ENCODE results near the gene CPEB2.

Gene CPEB2

DNA sequence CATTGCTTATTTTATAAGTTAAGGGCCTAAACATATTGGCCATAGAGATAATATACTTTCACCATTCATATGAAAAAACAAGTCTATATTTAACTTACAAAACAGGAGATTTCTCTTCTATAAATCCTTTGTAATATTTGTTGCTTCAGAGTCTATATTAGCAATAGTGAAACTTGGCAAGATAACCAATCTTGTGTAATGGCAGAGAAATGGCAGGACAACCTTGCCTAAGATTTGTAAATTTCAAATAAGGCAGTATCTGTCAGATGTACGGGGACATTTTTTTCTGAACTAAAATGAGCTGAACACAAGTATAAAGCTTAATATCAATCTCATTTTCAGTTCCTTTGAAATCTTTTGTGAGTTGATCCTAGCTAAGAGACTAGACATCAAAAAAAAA, 17.8 kb upstream of the CPEB2 start:
- no peak for DNase-seq (ENCODE audit: low read depth)
- H3K4me3 ChIP-seq (ENCODE audit: control insufficient read depth, low read depth, low read length): no peak overlapping the region
- TF ChIP-seq, protein P1, sequence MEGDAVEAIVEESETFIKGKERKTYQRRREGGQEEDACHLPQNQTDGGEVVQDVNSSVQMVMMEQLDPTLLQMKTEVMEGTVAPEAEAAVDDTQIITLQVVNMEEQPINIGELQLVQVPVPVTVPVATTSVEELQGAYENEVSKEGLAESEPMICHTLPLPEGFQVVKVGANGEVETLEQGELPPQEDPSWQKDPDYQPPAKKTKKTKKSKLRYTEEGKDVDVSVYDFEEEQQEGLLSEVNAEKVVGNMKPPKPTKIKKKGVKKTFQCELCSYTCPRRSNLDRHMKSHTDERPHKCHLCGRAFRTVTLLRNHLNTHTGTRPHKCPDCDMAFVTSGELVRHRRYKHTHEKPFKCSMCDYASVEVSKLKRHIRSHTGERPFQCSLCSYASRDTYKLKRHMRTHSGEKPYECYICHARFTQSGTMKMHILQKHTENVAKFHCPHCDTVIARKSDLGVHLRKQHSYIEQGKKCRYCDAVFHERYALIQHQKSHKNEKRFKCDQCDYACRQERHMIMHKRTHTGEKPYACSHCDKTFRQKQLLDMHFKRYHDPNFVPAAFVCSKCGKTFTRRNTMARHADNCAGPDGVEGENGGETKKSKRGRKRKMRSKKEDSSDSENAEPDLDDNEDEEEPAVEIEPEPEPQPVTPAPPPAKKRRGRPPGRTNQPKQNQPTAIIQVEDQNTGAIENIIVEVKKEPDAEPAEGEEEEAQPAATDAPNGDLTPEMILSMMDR (IDR thresholded peaks at IDR 0.05; ENCODE audit: control insufficient read depth, insufficient read depth, low read depth, low read length, missing control alignments): no peak

DNA sequence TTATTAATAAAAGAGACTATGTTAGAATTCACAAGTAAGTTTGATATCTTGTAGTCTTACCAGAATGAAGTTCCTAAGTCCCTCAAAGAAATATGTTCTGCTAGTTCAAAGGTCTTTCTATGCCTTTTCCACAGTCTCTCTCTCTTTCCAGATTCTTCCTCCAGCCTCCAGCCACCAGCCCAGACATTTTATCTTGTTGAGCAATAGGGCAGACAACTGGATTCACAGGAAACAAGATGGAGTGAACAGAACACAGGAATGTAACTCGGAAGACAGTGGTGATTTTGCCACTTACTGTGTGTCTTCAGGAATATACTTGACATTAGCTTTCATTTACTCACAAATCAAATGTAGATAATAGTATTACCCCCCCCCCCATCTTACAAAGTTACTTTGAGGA, 17.1 kb upstream of the CPEB2 start:
- TF ChIP-seq, protein P1 (IDR thresholded peaks at IDR 0.05; ENCODE audit: control insufficient read depth, insufficient read depth, low read depth, low read length, missing control alignments): no peak
- H3K4me3 ChIP-seq (ENCODE audit: control insufficient read depth, low read depth, low read length): no peak overlapping the region
- no peak for DNase-seq (ENCODE audit: low read depth)

GRCh38 chr4:14985843-14986242, 16.4 kb upstream of the CPEB2 start:
- no peak for DNase-seq (ENCODE audit: low read depth)
- TF ChIP-seq, protein P1 (IDR thresholded peaks at IDR 0.05; ENCODE audit: control insufficient read depth, insufficient read depth, low read depth, low read length, missing control alignments): no peak
- H3K4me3 ChIP-seq (ENCODE audit: control insufficient read depth, low read depth, low read length): no peak overlapping the region

GRCh38 chr4:14987054-14987453, 15.2 kb upstream of the CPEB2 start:
- no peak overlapping the region for H3K4me3 ChIP-seq (ENCODE audit: control insufficient read depth, low read depth, low read length)
- DNase-seq (ENCODE audit: low read depth): no peak
- TF ChIP-seq, protein P1 (IDR thresholded peaks at IDR 0.05; ENCODE audit: control insufficient read depth, insufficient read depth, low read depth, low read length, missing control alignments): no peak

DNA sequence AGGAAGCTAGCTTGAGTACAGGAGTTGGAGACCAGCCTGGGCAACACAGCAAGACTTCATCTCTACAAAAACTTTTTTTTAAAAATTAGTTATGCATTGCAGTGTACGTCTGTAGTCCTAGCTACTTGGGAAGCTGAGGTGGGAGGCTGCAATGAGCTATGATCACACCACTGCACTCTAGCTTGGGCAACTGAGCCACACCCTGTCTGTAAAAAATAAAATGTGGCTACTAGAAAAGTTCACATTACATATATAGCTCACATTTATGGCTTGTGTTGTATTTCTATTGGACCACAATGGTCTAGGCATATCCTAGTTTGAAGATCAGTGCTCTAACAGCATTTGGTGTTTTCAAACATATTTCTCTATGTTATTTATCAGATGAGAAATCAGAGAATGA, 11.8 kb upstream of the CPEB2 start:
- TF ChIP-seq, protein P1 (IDR thresholded peaks at IDR 0.05; ENCODE audit: control insufficient read depth, insufficient read depth, low read depth, low read length, missing control alignments): no peak
- no peak for DNase-seq (ENCODE audit: low read depth)
- H3K4me3 ChIP-seq (ENCODE audit: control insufficient read depth, low read depth, low read length): no peak overlapping the region

DNA sequence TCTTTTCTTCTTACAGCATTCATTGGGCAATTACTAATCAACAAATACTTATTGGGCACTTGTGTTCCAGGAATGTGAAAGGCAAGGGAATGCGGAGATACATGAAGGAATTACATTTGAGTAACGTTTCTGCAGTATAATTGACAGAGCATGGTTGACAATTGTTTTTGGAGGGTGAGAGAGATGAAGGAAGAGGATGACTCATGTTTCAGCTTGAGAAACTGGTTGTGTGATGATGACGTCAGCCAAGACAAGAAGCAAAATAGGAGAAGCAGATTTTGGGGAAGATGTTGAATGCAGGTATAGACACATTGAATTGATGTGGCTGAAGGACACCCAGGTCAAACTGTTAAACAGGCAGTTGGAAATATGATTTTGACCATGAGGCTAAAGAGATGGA, 8.0 kb upstream of the CPEB2 start:
- no peak for DNase-seq (ENCODE audit: low read depth)
- no peak overlapping the region for H3K4me3 ChIP-seq (ENCODE audit: control insufficient read depth, low read depth, low read length)
- TF ChIP-seq, protein P1 (IDR thresholded peaks at IDR 0.05; ENCODE audit: control insufficient read depth, insufficient read depth, low read depth, low read length, missing control alignments): no peak

Measured in AG09309 (cell line).